ENCODE results near the gene ITSN1. TPM values are rescaled to one million over a fixed set of nuclear protein-coding genes. Genes with fewer than 3 reads are reported as not detected.

Gene ITSN1
- total and polyA plus RNA-seq, 2 experiments from 2014 or later = 77.9 to 95.7 TPM

GRCh38 chr21:33849834-33850233, 207.5 kb downstream of the ITSN1 start:
- no peaks in the 10 kb centered on the region for H3K27me3 ChIP-seq (ENCODE audit: insufficient read depth)
- no peak overlapping the region for H3K4me3 ChIP-seq
- H2AFZ ChIP-seq = no peak overlapping the region
- H3K27ac Mint-ChIP-seq = no peak overlapping the region
- no peak overlapping the region for H3K27ac ChIP-seq (ENCODE audit: low read depth)
- no peaks in the 10 kb centered on the region for H3K36me3 ChIP-seq (ENCODE audit: insufficient read depth)
- H3K27me3 Mint-ChIP-seq (ENCODE audit: insufficient read depth, low read depth, poor library complexity) = peaks cover 15% of the 10 kb centered on the region
- H3K36me3 Mint-ChIP-seq (ENCODE audit: low read depth) = peaks cover 3% of the 10 kb centered on the region; the same call in 1 of the 3 replicates
- ATAC-seq (no peak), DNase-seq (ENCODE audit: low spot score) (no peak)
- no peaks in the 10 kb centered on the region for H3K79me2 ChIP-seq (replicated peaks; ENCODE audit: insufficient read depth)
- TF ChIP-seq EZH2phosphoT487 (IDR thresholded peaks at IDR 0.05; ENCODE audit: unreplicated experiment) (no peak), POLR2AphosphoS5 (IDR thresholded peaks at IDR 0.05; ENCODE audit: low read depth) (no peak), NANOG (IDR thresholded peaks at IDR 0.05; ENCODE audit: borderline replicate concordance) (no peak), EZH2 (IDR thresholded peaks at IDR 0.05; ENCODE audit: low read depth, unreplicated experiment) (no peak), ZNF331 (CRISPR knock-in tag; IDR thresholded peaks at IDR 0.05; ENCODE audit: low read depth) (no peak), CTCF (conservative IDR thresholded peaks at IDR 0.05; ENCODE audit: low read depth in 2 of 2) (no peak), ZNF462 (CRISPR knock-in tag; IDR thresholded peaks at IDR 0.05) (no peak), ZNF114 (CRISPR knock-in tag; IDR thresholded peaks at IDR 0.05) (no peak), REST (IDR thresholded peaks at IDR 0.05; ENCODE audit: unreplicated experiment) (no peak), CREB1 (CRISPR knock-in tag; IDR thresholded peaks at IDR 0.05; ENCODE audit: low read depth) (no peak), ETS1 (IDR thresholded peaks at IDR 0.05) (no peak), STAT1 (IDR thresholded peaks at IDR 0.05; ENCODE audit: unreplicated experiment) (no peak)
- H3K4me1 Mint-ChIP-seq = peaks cover 7% of the 10 kb centered on the region
- H3K4me1 ChIP-seq (ENCODE audit: insufficient read depth) = no peaks in the 10 kb centered on the region
- no peaks in the 10 kb centered on the region for H3F3A ChIP-seq (replicated peaks; ENCODE audit: low read depth)
- no peak overlapping the region for H3K4me2 ChIP-seq
- no peaks in the 10 kb centered on the region for H4K20me1 ChIP-seq (replicated peaks; ENCODE audit: insufficient read depth)
- peaks cover 4% of the 10 kb centered on the region; the same call in 1 of the 3 replicates for H3K9me3 Mint-ChIP-seq
- no peak overlapping the region for H3K4me3 Mint-ChIP-seq
- H3K9me2 ChIP-seq (ENCODE audit: insufficient read depth) = no peaks in the 10 kb centered on the region
